ENCODE measurements around the gene TYK2. TPM values are rescaled to one million over a fixed set of nuclear protein-coding genes. Genes with fewer than 3 reads are reported as not detected.
"Not testable (repeated sequence)": the region's sequence is repeated elsewhere in the genome, so short reads cannot be mapped to it uniquely, and the experiment has no call there.

TYK2 gene
- total RNA-seq, 3 donors from 2014 or later: 196 to 226 (median 206) TPM

GRCh38 chr19:10374931-10375330 lies 5.4 kb downstream of the TYK2 start:
- H3K36me3 Mint-ChIP-seq (ENCODE audit: insufficient read depth): peaks cover 20% of the 10 kb centered on the region
- ATAC-seq: no peak
- no peak overlapping the region for H3K4me3 Mint-ChIP-seq

GRCh38 chr19:10372690-10373089 lies 7.7 kb downstream of the TYK2 start:
- peaks cover 19% of the 10 kb centered on the region for H3K36me3 Mint-ChIP-seq (ENCODE audit: insufficient read depth)
- H3K9me3 Mint-ChIP-seq: no peaks in the 10 kb centered on the region
- H3K4me3 Mint-ChIP-seq: no peak overlapping the region
- no peaks in the 10 kb centered on the region for H3K27me3 Mint-ChIP-seq (ENCODE audit: low read depth)
- DNase-seq (no peak), ATAC-seq (no peak)
- H3K4me1 Mint-ChIP-seq (ENCODE audit: low read depth): peaks cover 2% of the 10 kb centered on the region

More at GRCh38 chr19:10374931-10375330, 5.4 kb downstream of the TYK2 start:
- peaks cover 10% of the 10 kb centered on the region for H3K4me1 Mint-ChIP-seq (ENCODE audit: low read depth)
- H3K9me3 Mint-ChIP-seq: no peaks in the 10 kb centered on the region
- H3K27me3 Mint-ChIP-seq (ENCODE audit: low read depth): no peaks in the 10 kb centered on the region
- no peak for DNase-seq

GRCh38 chr19:10368101-10368803 lies 12.1 kb downstream of the TYK2 start:
- DNase-seq (no peak), ATAC-seq (no peak)
- H3K27me3 Mint-ChIP-seq (ENCODE audit: low read depth): no peaks in the 10 kb centered on the region
- no peaks in the 10 kb centered on the region for H3K4me1 Mint-ChIP-seq (ENCODE audit: low read depth)
- H3K9me3 Mint-ChIP-seq: no peaks in the 10 kb centered on the region
- no peak overlapping the region for H3K4me3 Mint-ChIP-seq
- peaks cover 17% of the 10 kb centered on the region for H3K36me3 Mint-ChIP-seq (ENCODE audit: insufficient read depth)

GRCh38 chr19:10366950-10367512 lies 13.3 kb downstream of the TYK2 start:
- DNase-seq; H3K27me3 Mint-ChIP-seq (ENCODE audit: low read depth); H3K9me3 Mint-ChIP-seq; H3K4me3 Mint-ChIP-seq; ATAC-seq; H3K4me1 Mint-ChIP-seq (ENCODE audit: low read depth): not testable (repeated sequence)
- peaks cover 17% of the 10 kb centered on the region for H3K36me3 Mint-ChIP-seq (ENCODE audit: insufficient read depth)

GRCh38 chr19:10365518-10365917 lies 14.9 kb downstream of the TYK2 start:
- H3K27me3 Mint-ChIP-seq (ENCODE audit: low read depth): no peaks in the 10 kb centered on the region
- DNase-seq (no peak), ATAC-seq (no peak)
- no peak overlapping the region for H3K4me3 Mint-ChIP-seq
- H3K36me3 Mint-ChIP-seq (ENCODE audit: insufficient read depth): peaks cover 23% of the 10 kb centered on the region
- no peaks in the 10 kb centered on the region for H3K4me1 Mint-ChIP-seq (ENCODE audit: low read depth)
- H3K9me3 Mint-ChIP-seq: no peaks in the 10 kb centered on the region

GRCh38 chr19:10364644-10365043 lies 15.7 kb downstream of the TYK2 start:
- Mint-ChIP-seq H3K4me3 (no peak overlapping the region), H3K4me1 (ENCODE audit: low read depth) (no peaks in the 10 kb centered on the region), H3K9me3 (no peaks in the 10 kb centered on the region), H3K27me3 (ENCODE audit: low read depth) (no peaks in the 10 kb centered on the region), H3K36me3 (ENCODE audit: insufficient read depth) (peaks cover 23% of the 10 kb centered on the region)
- DNase-seq: no peak
- ATAC-seq: no peak

- ATAC-seq (peak in 1 of 2 donors; percentile 38), DNase-seq (no peak)
- Mint-ChIP-seq H3K36me3 (ENCODE audit: insufficient read depth) (peaks cover 21% of the 10 kb centered on the region), H3K4me1 (ENCODE audit: low read depth) (no peaks in the 10 kb centered on the region), H3K4me3 (no peak overlapping the region), H3K27me3 (ENCODE audit: low read depth) (no peaks in the 10 kb centered on the region), H3K9me3 (no peaks in the 10 kb centered on the region)
Observed at GRCh38 chr19:10363789-10364281, 16.5 kb downstream of the TYK2 start.

GRCh38 chr19:10362259-10362658 lies 18.1 kb downstream of the TYK2 start:
- peaks cover 19% of the 10 kb centered on the region for H3K36me3 Mint-ChIP-seq (ENCODE audit: insufficient read depth)
- no peak for DNase-seq
- no peak overlapping the region for H3K4me3 Mint-ChIP-seq
- no peaks in the 10 kb centered on the region for H3K27me3 Mint-ChIP-seq (ENCODE audit: low read depth)
- no peaks in the 10 kb centered on the region for H3K4me1 Mint-ChIP-seq (ENCODE audit: low read depth)
- H3K9me3 Mint-ChIP-seq: no peaks in the 10 kb centered on the region
- ATAC-seq: no peak

- ATAC-seq: no peak
- Mint-ChIP-seq H3K27me3 (ENCODE audit: low read depth) (no peaks in the 10 kb centered on the region), H3K4me3 (no peak overlapping the region), H3K36me3 (ENCODE audit: insufficient read depth) (peaks cover 19% of the 10 kb centered on the region), H3K9me3 (no peaks in the 10 kb centered on the region), H3K4me1 (ENCODE audit: low read depth) (no peaks in the 10 kb centered on the region)
- no peak for DNase-seq
Observed at GRCh38 chr19:10361569-10362011, 18.8 kb downstream of the TYK2 start.

- Mint-ChIP-seq H3K36me3 (ENCODE audit: insufficient read depth) (peaks cover 26% of the 10 kb centered on the region), H3K4me1 (ENCODE audit: low read depth) (no peaks in the 10 kb centered on the region), H3K27me3 (ENCODE audit: low read depth) (no peaks in the 10 kb centered on the region), H3K9me3 (no peaks in the 10 kb centered on the region), H3K4me3 (no peak overlapping the region)
- ATAC-seq: no peak
- no peak for DNase-seq
Observed at GRCh38 chr19:10356431-10356830, 23.9 kb downstream of the TYK2 start.

GRCh38 chr19:10353793-10354391 lies 26.5 kb downstream of the TYK2 start:
- DNase-seq: peak; percentile 21
- Mint-ChIP-seq H3K9me3 (no peaks in the 10 kb centered on the region), H3K27me3 (ENCODE audit: low read depth) (no peaks in the 10 kb centered on the region), H3K36me3 (ENCODE audit: insufficient read depth) (peaks cover 17% of the 10 kb centered on the region), H3K4me3 (no peak overlapping the region), H3K4me1 (ENCODE audit: low read depth) (no peaks in the 10 kb centered on the region)
- peak; percentile 67 to 77 for ATAC-seq

GRCh38 chr19:10352764-10353671 lies 27.4 kb downstream of the TYK2 start:
- Mint-ChIP-seq H3K36me3 (ENCODE audit: insufficient read depth) (peaks cover 18% of the 10 kb centered on the region), H3K9me3 (no peaks in the 10 kb centered on the region), H3K4me3 (no peak overlapping the region), H3K4me1 (ENCODE audit: low read depth) (no peaks in the 10 kb centered on the region), H3K27me3 (ENCODE audit: low read depth) (no peaks in the 10 kb centered on the region)
- no peak for ATAC-seq
- no peak for DNase-seq

GRCh38 chr19:10346509-10346908 lies 33.9 kb downstream of the TYK2 start:
- H3K4me1 Mint-ChIP-seq (ENCODE audit: low read depth): no peaks in the 10 kb centered on the region
- H3K9me3 Mint-ChIP-seq: no peaks in the 10 kb centered on the region
- no peaks in the 10 kb centered on the region for H3K27me3 Mint-ChIP-seq (ENCODE audit: low read depth)
- H3K4me3 Mint-ChIP-seq: no peak overlapping the region
- DNase-seq: no peak
- ATAC-seq: no peak
- peaks cover 4% of the 10 kb centered on the region for H3K36me3 Mint-ChIP-seq (ENCODE audit: insufficient read depth)

- H3K9me3 Mint-ChIP-seq: no peaks in the 10 kb centered on the region
- ATAC-seq (no peak), DNase-seq (no peak)
- no peak overlapping the region for H3K4me3 Mint-ChIP-seq
- no peaks in the 10 kb centered on the region for H3K27me3 Mint-ChIP-seq (ENCODE audit: low read depth)
- H3K36me3 Mint-ChIP-seq (ENCODE audit: insufficient read depth): peaks cover 2% of the 10 kb centered on the region
- peaks cover 9% of the 10 kb centered on the region for H3K4me1 Mint-ChIP-seq (ENCODE audit: low read depth)
Observed at GRCh38 chr19:10344780-10345179, 35.6 kb downstream of the TYK2 start.

All from activated T-cell treated with anti-CD3 and anti-CD28 coated beads, Interleukin-2, amount 50 U/mL, for 4 hours (primary cell).